HepG2 (cell line): Measurements from ENCODE around the gene ARHGAP5. TPM values are rescaled to one million over a fixed set of nuclear protein-coding genes. Genes with fewer than 3 reads are reported as not detected.

Experiments used
- FOXC1 ChIP-seq: sonication (generic); formaldehyde crosslinking; IDR thresholded peaks from 2 replicates; pipeline ENCODE4 v1.8.0; 2022; ENCODE audit warnings: mild to moderate bottlenecking, missing genetic modification reagents, borderline replicate concordance
- KDM2A ChIP-seq: sonication (generic); formaldehyde crosslinking; IDR thresholded peaks from 2 replicates; pipeline ENCODE4 v1.4.0; 2020; ENCODE audit warnings: low read depth, missing genetic modification reagents, borderline replicate concordance
- MAF1 ChIP-seq: sonication (generic); formaldehyde crosslinking; IDR thresholded peaks from 2 replicates; pipeline ENCODE4 v1.5.0; 2020; ENCODE audit warnings: missing genetic modification reagents, borderline replicate concordance
- NFKB2 ChIP-seq: sonication (generic); formaldehyde crosslinking; IDR thresholded peaks from 2 replicates; pipeline ENCODE4 v1.4.0; 2020; ENCODE audit warnings: missing genetic modification reagents, borderline replicate concordance
- RNF2 ChIP-seq: fragments of 450-650 bp; conservative IDR thresholded peaks from 2 replicates; pipeline ENCODE4 v1.6.1; 2016; ENCODE audit warnings: low read depth
- SATB2 ChIP-seq: sonication (generic); formaldehyde crosslinking; IDR thresholded peaks from 2 replicates; pipeline ENCODE4 v1.5.0; 2020; ENCODE audit warnings: missing genetic modification reagents
- SP2 ChIP-seq: sonication (generic); formaldehyde crosslinking; IDR thresholded peaks from 2 replicates; pipeline ENCODE4 v1.5.1; 2020; ENCODE audit warnings: mild to moderate bottlenecking, missing genetic modification reagents
- SP5 ChIP-seq: IDR thresholded peaks from 2 replicates; pipeline ENCODE4 v1.6.1; 2016; ENCODE audit warnings: low read depth, borderline replicate concordance
- SRSF4 ChIP-seq: fragments of 200-400 bp; formaldehyde crosslinking; IDR thresholded peaks from one replicate; pipeline ENCODE4 v1.6.1; 2018; ENCODE audit warnings: mild to moderate bottlenecking, low read depth, low read length, moderate library complexity; ENCODE audit not compliant: poor library complexity, severe bottlenecking
- TMF1 ChIP-seq: sonication (generic); formaldehyde crosslinking; IDR thresholded peaks from 2 replicates; pipeline ENCODE4 v1.8.1; 2022; ENCODE audit warnings: low read depth, missing genetic modification reagents
- ZBTB21 ChIP-seq: sonication (generic); formaldehyde crosslinking; IDR thresholded peaks from 2 replicates; pipeline ENCODE4 v1.4.0; 2020; ENCODE audit warnings: missing genetic modification reagents
- ZNF563 ChIP-seq: sonication (generic); formaldehyde crosslinking; IDR thresholded peaks from 2 replicates; pipeline ENCODE4 v1.8.0; 2022; ENCODE audit warnings: mild to moderate bottlenecking, moderate library complexity, missing genetic modification reagents
- ZNF768 ChIP-seq: sonication (generic); formaldehyde crosslinking; IDR thresholded peaks from 2 replicates; pipeline ENCODE4 v1.4.0; 2020; ENCODE audit warnings: missing genetic modification reagents
- polyA plus RNA-seq, 8 experiments: library from polyadenylated mRNA; depleted of rRNA in 3 of 8; stranded (reverse) in 7 of 8; unstranded in 1 of 8; fragments of >200 nt; fragmentation: Illumina TruSeq in 4 of 8; extraction: Trizol in 4 of 8; gene quantifications; 2 replicates each; pipeline versions ENCODE4 v1.2.1 to v1.2.3, GENCODE V29; 2011 to 2016; ENCODE audit warnings: low read depth in 4 of 8, missing spikeins in 1 of 8, mixed read lengths in 1 of 8; ENCODE audit not compliant: insufficient read depth in 1 of 8
- total RNA-seq, 5 experiments: library from RNA; depleted of rRNA; stranded (reverse); fragments of >200 nt; fragmentation: Illumina TruSeq; extraction: Trizol; gene quantifications; 2 replicates each; pipeline ENCODE4 v1.2.3, GENCODE V29; 2016; ENCODE audit warnings: low read depth in 1 of 5
- TF ChIP-seq, protein P1 (sequence below): sonication (generic); formaldehyde crosslinking; conservative IDR thresholded peaks from 2 replicates; pipeline ENCODE4 v1.5.0; 2020; ENCODE audit warnings: missing genetic modification reagents
- TF ChIP-seq, protein P2 (sequence below): sonication (generic); formaldehyde crosslinking; IDR thresholded peaks from 2 replicates; pipeline ENCODE4 v1.4.0; 2020; ENCODE audit warnings: missing genetic modification reagents
- TF ChIP-seq, protein P3 (sequence below): fragments of 450-650 bp; IDR thresholded peaks from 2 replicates; pipeline ENCODE4 v1.6.1; 2017
- TF ChIP-seq, protein P4 (sequence below): sonication (generic); formaldehyde crosslinking; IDR thresholded peaks from 2 replicates; pipeline ENCODE4 v1.8.1; 2022; ENCODE audit warnings: low read depth, mild to moderate bottlenecking, missing genetic modification reagents
- TF ChIP-seq, protein P5 (sequence below): sonication (generic); formaldehyde crosslinking; IDR thresholded peaks from 2 replicates; pipeline ENCODE4 v1.9.0; 2021; ENCODE audit warnings: missing genetic modification reagents, mild to moderate bottlenecking, borderline replicate concordance
- TF ChIP-seq, protein P6 (sequence below): sonication (generic); formaldehyde crosslinking; IDR thresholded peaks from 2 replicates; pipeline ENCODE4 v1.5.0; 2020; ENCODE audit warnings: missing genetic modification reagents

Gene ARHGAP5
- total and polyA plus RNA-seq, 2 of the 13 experiments (the other 11 are each of a cell fraction or from before 2014, with no cell fraction given), result 33.7 to 144 TPM

DNA sequence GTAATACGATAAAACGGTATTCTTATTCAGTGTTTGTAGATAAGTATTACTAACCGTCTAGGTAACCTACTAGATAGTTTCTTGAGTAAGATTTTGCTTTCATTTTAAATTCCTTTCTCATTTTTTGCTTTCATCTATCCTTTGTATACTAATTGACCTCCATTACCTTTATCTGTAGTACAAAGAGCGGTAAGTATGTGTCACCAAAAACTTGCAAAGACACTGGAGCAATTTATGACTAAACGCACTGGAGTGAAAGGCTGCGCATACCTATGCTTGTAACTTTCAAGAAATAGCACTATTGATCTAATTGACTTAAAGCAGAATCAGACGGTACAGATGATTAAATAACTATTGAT is 1.7 kb downstream of the ARHGAP5 start (continued):
- TF ChIP-seq, protein P1, sequence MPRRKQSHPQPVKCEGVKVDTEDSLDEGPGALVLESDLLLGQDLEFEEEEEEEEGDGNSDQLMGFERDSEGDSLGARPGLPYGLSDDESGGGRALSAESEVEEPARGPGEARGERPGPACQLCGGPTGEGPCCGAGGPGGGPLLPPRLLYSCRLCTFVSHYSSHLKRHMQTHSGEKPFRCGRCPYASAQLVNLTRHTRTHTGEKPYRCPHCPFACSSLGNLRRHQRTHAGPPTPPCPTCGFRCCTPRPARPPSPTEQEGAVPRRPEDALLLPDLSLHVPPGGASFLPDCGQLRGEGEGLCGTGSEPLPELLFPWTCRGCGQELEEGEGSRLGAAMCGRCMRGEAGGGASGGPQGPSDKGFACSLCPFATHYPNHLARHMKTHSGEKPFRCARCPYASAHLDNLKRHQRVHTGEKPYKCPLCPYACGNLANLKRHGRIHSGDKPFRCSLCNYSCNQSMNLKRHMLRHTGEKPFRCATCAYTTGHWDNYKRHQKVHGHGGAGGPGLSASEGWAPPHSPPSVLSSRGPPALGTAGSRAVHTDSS (CRISPR knock-in tag), result no peak
- no peak for TF ChIP-seq SRSF4
- TF ChIP-seq, protein P2, sequence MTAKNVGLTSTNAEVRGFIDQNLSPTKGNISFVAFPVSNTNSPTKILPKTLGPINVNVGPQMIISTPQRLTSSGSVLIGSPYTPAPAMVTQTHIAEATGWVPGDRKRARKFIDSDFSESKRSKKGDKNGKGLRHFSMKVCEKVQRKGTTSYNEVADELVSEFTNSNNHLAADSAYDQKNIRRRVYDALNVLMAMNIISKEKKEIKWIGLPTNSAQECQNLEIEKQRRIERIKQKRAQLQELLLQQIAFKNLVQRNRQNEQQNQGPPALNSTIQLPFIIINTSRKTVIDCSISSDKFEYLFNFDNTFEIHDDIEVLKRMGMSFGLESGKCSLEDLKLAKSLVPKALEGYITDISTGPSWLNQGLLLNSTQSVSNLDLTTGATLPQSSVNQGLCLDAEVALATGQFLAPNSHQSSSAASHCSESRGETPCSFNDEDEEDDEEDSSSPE (CRISPR knock-in tag), result no peak
- no peak for TF ChIP-seq FOXC1 (CRISPR knock-in tag)
- TF ChIP-seq, protein P3, sequence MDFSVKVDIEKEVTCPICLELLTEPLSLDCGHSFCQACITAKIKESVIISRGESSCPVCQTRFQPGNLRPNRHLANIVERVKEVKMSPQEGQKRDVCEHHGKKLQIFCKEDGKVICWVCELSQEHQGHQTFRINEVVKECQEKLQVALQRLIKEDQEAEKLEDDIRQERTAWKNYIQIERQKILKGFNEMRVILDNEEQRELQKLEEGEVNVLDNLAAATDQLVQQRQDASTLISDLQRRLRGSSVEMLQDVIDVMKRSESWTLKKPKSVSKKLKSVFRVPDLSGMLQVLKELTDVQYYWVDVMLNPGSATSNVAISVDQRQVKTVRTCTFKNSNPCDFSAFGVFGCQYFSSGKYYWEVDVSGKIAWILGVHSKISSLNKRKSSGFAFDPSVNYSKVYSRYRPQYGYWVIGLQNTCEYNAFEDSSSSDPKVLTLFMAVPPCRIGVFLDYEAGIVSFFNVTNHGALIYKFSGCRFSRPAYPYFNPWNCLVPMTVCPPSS, result no peak
- TF ChIP-seq ZBTB21 (CRISPR knock-in tag), result no peak
- no peak for TF ChIP-seq RNF2
- TF ChIP-seq, protein P4, sequence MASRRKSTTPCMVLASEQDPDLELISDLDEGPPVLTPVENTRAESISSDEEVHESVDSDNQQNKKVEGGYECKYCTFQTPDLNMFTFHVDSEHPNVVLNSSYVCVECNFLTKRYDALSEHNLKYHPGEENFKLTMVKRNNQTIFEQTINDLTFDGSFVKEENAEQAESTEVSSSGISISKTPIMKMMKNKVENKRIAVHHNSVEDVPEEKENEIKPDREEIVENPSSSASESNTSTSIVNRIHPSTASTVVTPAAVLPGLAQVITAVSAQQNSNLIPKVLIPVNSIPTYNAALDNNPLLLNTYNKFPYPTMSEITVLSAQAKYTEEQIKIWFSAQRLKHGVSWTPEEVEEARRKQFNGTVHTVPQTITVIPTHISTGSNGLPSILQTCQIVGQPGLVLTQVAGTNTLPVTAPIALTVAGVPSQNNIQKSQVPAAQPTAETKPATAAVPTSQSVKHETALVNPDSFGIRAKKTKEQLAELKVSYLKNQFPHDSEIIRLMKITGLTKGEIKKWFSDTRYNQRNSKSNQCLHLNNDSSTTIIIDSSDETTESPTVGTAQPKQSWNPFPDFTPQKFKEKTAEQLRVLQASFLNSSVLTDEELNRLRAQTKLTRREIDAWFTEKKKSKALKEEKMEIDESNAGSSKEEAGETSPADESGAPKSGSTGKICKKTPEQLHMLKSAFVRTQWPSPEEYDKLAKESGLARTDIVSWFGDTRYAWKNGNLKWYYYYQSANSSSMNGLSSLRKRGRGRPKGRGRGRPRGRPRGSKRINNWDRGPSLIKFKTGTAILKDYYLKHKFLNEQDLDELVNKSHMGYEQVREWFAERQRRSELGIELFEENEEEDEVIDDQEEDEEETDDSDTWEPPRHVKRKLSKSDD (CRISPR knock-in tag), result no peak
- TF ChIP-seq KDM2A (CRISPR knock-in tag), result no peak
- TF ChIP-seq ZNF563, result no peak
- no peak for TF ChIP-seq MAF1 (CRISPR knock-in tag)
- no peak for TF ChIP-seq ZNF768 (CRISPR knock-in tag)
- TF ChIP-seq, protein P5, sequence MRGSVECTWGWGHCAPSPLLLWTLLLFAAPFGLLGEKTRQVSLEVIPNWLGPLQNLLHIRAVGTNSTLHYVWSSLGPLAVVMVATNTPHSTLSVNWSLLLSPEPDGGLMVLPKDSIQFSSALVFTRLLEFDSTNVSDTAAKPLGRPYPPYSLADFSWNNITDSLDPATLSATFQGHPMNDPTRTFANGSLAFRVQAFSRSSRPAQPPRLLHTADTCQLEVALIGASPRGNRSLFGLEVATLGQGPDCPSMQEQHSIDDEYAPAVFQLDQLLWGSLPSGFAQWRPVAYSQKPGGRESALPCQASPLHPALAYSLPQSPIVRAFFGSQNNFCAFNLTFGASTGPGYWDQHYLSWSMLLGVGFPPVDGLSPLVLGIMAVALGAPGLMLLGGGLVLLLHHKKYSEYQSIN (CRISPR knock-in tag), result no peak
- TF ChIP-seq NFKB2 (CRISPR knock-in tag), result no peak
- no peak for TF ChIP-seq SATB2
- TF ChIP-seq TMF1 (CRISPR knock-in tag), result no peak
- no peak for TF ChIP-seq SP2 (CRISPR knock-in tag)
- TF ChIP-seq SP5, result no peak
- TF ChIP-seq, protein P6, sequence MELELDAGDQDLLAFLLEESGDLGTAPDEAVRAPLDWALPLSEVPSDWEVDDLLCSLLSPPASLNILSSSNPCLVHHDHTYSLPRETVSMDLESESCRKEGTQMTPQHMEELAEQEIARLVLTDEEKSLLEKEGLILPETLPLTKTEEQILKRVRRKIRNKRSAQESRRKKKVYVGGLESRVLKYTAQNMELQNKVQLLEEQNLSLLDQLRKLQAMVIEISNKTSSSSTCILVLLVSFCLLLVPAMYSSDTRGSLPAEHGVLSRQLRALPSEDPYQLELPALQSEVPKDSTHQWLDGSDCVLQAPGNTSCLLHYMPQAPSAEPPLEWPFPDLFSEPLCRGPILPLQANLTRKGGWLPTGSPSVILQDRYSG (CRISPR knock-in tag), result no peak
